ENCODE measurements around the gene PTOV1.

- no peak for TF ChIP-seq CTCF (IDR thresholded peaks at IDR 0.05; ENCODE audit: low read length)
- TF ChIP-seq EZH2phosphoT487 (IDR thresholded peaks at IDR 0.05; ENCODE audit: low read length) = no peak
These were observed 14.0 kb upstream of the PTOV1 start for GRCh38 chr19:49837009-49837310.

Data from MM.1S (cell line).